SK-N-SH treated with all-trans-retinoic acid at 6 μM for 48 hours (cell line): ENCODE data around the gene NPAS3.

Experiments
- ATAC-seq: fragments of 200-7000 bp; cut with Tn5 transposase; 3 replicates; pipeline ENCODE4 v1.9.1; 2020; ENCODE audit warnings: mild to moderate bottlenecking, moderate library complexity
- ARNTL ChIP-seq: fragments of 450-650 bp; formaldehyde crosslinking; IDR thresholded peaks from 2 replicates; pipeline ENCODE4 v1.5.0; 2020; ENCODE audit warnings: low read depth, mild to moderate bottlenecking, moderate library complexity, borderline replicate concordance
- BACH2 ChIP-seq: fragments of 250-450 bp; sonication (Bioruptor Pico); IDR thresholded peaks from 2 replicates; pipeline ENCODE4 v1.9.0; 2021; ENCODE audit warnings: mild to moderate bottlenecking, borderline replicate concordance
- CSDC2 ChIP-seq: fragments of 250-450 bp; sonication (Bioruptor Pico); IDR thresholded peaks from 2 replicates; pipeline ENCODE4 v1.5.0; 2020; ENCODE audit warnings: mild to moderate bottlenecking, moderate library complexity
- ESRRG ChIP-seq: fragments of 250-450 bp; sonication (Bioruptor Pico); IDR thresholded peaks from 2 replicates; pipeline ENCODE4 v1.6.1; 2021; ENCODE audit warnings: mild to moderate bottlenecking
- ISL1 ChIP-seq: fragments of 250-450 bp; sonication (Bioruptor Pico); IDR thresholded peaks from 2 replicates; pipeline ENCODE4 v2.1.2; 2022; ENCODE audit warnings: mild to moderate bottlenecking, moderate library complexity
- PPARA ChIP-seq: fragments of 250-450 bp; sonication (Bioruptor Pico); IDR thresholded peaks from 2 replicates; pipeline ENCODE4 v1.5.0; 2020; ENCODE audit warnings: mild to moderate bottlenecking, borderline replicate concordance
- RARB ChIP-seq: fragments of 250-450 bp; sonication (Bioruptor Pico); IDR thresholded peaks from 2 replicates; pipeline ENCODE4 v1.8.0; 2021; ENCODE audit warnings: mild to moderate bottlenecking, moderate library complexity
- SNAI2 ChIP-seq: fragments of 250-450 bp; sonication (Bioruptor Pico); IDR thresholded peaks from 2 replicates; pipeline ENCODE4 v1.5.0; 2020; ENCODE audit warnings: mild to moderate bottlenecking, moderate library complexity
- TOX ChIP-seq: fragments of 250-450 bp; sonication (Bioruptor Pico); IDR thresholded peaks from 2 replicates; pipeline ENCODE4 v1.8.0; 2021; ENCODE audit warnings: mild to moderate bottlenecking, moderate library complexity, borderline replicate concordance
- ZC3H10 ChIP-seq: fragments of 250-450 bp; sonication (Bioruptor Pico); IDR thresholded peaks from 2 replicates; pipeline ENCODE4 v1.5.1; 2021; ENCODE audit warnings: mild to moderate bottlenecking, moderate library complexity
- ZFP3 ChIP-seq: fragments of 250-450 bp; sonication (Bioruptor Pico); IDR thresholded peaks from 2 replicates; pipeline ENCODE4 v1.5.0; 2020; ENCODE audit warnings: mild to moderate bottlenecking, moderate library complexity
- ZFP30 ChIP-seq: fragments of 450-650 bp; formaldehyde crosslinking; IDR thresholded peaks from 2 replicates; pipeline ENCODE4 v1.5.0; 2022; ENCODE audit warnings: mild to moderate bottlenecking, moderate library complexity
- ZNF70 ChIP-seq: fragments of 450-650 bp; formaldehyde crosslinking; IDR thresholded peaks from 2 replicates; pipeline ENCODE4 v1.5.0; 2020; ENCODE audit warnings: mild to moderate bottlenecking, moderate library complexity
- ZNF8 ChIP-seq: fragments of 450-650 bp; formaldehyde crosslinking; IDR thresholded peaks from 2 replicates; pipeline ENCODE4 v1.5.0; 2020; ENCODE audit warnings: mild to moderate bottlenecking, moderate library complexity
- TF ChIP-seq, protein P1 (sequence below): fragments of 250-450 bp; sonication (Bioruptor Pico); IDR thresholded peaks from 2 replicates; pipeline ENCODE4 v1.8.0; 2021; ENCODE audit warnings: low read depth, mild to moderate bottlenecking, moderate library complexity, borderline replicate concordance
- TF ChIP-seq, protein P2 (sequence below): fragments of 250-450 bp; sonication (Bioruptor Pico); IDR thresholded peaks from 2 replicates; pipeline ENCODE4 v1.5.1; 2020; ENCODE audit warnings: low read depth, mild to moderate bottlenecking, moderate library complexity
- TF ChIP-seq, protein P3 (sequence below): fragments of 250-450 bp; sonication (Bioruptor Pico); IDR thresholded peaks from 2 replicates; pipeline ENCODE4 v1.8.0; 2020; ENCODE audit warnings: mild to moderate bottlenecking, moderate library complexity, borderline replicate concordance
- TF ChIP-seq, protein P4 (sequence below): fragments of 250-450 bp; sonication (Bioruptor Pico); IDR thresholded peaks from 2 replicates; pipeline ENCODE4 v1.5.1; 2021; ENCODE audit warnings: mild to moderate bottlenecking, moderate library complexity
- TF ChIP-seq, protein P5 (sequence below): fragments of 250-450 bp; sonication (Bioruptor Pico); IDR thresholded peaks from 2 replicates; pipeline ENCODE4 v1.5.0; 2020; ENCODE audit warnings: mild to moderate bottlenecking, moderate library complexity

The NPAS3 gene

DNA sequence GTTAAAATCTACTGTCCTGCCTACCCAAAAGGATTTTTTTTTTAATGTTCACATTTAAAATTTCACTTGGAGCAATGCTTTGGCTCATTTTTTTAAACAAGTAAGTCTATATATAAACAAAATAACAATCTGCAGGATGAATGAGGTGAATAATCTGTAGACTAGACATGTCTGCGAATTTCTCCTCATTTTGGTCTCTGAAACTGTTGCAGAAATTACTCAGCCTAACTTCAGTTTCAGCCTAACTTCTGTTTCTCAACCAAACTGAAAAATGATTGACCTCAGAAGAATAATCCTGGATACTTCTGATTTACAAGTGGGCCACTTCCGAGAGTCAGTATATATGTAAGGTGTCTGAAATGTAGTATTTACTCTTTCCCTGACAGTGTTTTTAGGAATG lies 39.8 kb upstream of the NPAS3 start (continued):
- TF ChIP-seq, protein P1, sequence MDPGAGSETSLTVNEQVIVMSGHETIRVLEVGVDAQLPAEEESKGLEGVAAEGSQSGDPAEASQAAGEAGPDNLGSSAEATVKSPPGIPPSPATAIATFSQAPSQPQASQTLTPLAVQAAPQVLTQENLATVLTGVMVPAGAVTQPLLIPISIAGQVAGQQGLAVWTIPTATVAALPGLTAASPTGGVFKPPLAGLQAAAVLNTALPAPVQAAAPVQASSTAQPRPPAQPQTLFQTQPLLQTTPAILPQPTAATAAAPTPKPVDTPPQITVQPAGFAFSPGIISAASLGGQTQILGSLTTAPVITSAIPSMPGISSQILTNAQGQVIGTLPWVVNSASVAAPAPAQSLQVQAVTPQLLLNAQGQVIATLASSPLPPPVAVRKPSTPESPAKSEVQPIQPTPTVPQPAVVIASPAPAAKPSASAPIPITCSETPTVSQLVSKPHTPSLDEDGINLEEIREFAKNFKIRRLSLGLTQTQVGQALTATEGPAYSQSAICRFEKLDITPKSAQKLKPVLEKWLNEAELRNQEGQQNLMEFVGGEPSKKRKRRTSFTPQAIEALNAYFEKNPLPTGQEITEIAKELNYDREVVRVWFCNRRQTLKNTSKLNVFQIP = no peak
- no peak for TF ChIP-seq ISL1 (CRISPR knock-in tag)
- no peak for TF ChIP-seq PPARA (CRISPR knock-in tag)
- TF ChIP-seq ESRRG (CRISPR knock-in tag) = no peak

DNA sequence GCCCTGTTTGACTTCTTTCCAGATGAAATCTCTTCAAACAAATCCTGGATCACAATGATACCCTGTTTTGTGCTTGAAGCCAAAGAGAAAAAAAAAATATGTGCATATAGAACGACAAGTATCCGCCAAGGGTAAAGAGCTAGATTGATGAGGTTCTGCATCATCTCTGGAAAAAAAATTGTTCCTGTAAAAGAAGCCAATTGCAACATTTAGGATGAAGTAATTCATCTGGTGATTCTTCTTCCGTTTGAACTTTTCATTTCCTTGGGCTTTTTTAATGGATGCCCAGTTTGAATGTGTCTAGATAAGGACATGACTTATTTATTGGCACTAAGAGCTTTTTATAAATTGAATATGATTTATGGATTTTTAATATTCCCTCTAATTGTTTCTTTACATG lies 38.1 kb upstream of the NPAS3 start:
- ATAC-seq = no peak

DNA sequence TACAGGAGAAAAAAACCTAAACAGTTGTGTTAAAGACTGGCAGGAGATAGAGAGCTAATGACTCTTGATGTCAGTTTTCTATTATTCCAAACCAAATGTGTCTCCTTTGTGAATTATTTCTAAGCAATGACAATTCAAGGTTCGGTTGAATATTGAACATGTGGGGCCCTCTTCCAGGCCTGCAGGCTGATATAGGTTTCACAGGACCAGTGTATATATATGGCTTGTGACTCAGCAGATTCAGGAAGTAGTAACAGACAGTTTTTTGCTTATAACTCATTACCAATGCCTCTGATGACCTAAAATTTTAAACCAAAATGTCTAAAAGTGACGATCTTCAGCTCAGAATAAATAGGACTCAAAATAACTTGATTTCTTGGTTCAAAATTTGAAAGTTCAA lies 33.7 kb upstream of the NPAS3 start:
- ATAC-seq = no peak
- TF ChIP-seq ZFP30 (CRISPR knock-in tag) = no peak
- TF ChIP-seq, all 23 proteins: peak for 0

More for the DNA sequence above, 38.1 kb upstream of the NPAS3 start:
- TF ChIP-seq ISL1 (CRISPR knock-in tag) = peak; percentile 92
- TF ChIP-seq, protein P2, sequence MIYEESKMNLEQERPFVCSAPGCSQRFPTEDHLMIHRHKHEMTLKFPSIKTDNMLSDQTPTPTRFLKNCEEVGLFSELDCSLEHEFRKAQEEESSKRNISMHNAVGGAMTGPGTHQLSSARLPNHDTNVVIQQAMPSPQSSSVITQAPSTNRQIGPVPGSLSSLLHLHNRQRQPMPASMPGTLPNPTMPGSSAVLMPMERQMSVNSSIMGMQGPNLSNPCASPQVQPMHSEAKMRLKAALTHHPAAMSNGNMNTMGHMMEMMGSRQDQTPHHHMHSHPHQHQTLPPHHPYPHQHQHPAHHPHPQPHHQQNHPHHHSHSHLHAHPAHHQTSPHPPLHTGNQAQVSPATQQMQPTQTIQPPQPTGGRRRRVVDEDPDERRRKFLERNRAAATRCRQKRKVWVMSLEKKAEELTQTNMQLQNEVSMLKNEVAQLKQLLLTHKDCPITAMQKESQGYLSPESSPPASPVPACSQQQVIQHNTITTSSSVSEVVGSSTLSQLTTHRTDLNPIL = no peak
- TF ChIP-seq TOX = no peak

DNA sequence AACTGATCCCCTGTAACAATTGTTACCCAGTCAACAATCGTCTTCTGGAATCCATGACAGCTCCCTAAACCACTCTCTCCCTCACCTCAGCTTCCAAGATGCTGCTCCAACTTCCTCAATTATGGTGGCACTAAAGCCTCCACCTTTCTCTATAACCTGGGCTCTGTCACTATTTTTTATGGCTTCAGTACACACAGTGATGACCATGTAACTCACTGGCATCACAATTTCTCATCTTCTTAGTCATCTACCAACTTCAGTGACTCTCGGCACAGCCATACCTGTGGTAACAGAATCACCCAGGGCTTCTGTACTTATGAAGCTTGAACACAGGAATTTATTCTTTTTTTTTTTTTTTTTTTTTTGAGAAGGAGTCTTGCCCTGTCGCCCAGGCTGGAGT lies 32.0 kb upstream of the NPAS3 start:
- ATAC-seq = no peak
- TF ChIP-seq, protein P3, sequence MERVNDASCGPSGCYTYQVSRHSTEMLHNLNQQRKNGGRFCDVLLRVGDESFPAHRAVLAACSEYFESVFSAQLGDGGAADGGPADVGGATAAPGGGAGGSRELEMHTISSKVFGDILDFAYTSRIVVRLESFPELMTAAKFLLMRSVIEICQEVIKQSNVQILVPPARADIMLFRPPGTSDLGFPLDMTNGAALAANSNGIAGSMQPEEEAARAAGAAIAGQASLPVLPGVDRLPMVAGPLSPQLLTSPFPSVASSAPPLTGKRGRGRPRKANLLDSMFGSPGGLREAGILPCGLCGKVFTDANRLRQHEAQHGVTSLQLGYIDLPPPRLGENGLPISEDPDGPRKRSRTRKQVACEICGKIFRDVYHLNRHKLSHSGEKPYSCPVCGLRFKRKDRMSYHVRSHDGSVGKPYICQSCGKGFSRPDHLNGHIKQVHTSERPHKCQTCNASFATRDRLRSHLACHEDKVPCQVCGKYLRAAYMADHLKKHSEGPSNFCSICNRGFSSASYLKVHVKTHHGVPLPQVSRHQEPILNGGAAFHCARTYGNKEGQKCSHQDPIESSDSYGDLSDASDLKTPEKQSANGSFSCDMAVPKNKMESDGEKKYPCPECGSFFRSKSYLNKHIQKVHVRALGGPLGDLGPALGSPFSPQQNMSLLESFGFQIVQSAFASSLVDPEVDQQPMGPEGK (CRISPR knock-in tag) = no peak
- TF ChIP-seq, protein P4, sequence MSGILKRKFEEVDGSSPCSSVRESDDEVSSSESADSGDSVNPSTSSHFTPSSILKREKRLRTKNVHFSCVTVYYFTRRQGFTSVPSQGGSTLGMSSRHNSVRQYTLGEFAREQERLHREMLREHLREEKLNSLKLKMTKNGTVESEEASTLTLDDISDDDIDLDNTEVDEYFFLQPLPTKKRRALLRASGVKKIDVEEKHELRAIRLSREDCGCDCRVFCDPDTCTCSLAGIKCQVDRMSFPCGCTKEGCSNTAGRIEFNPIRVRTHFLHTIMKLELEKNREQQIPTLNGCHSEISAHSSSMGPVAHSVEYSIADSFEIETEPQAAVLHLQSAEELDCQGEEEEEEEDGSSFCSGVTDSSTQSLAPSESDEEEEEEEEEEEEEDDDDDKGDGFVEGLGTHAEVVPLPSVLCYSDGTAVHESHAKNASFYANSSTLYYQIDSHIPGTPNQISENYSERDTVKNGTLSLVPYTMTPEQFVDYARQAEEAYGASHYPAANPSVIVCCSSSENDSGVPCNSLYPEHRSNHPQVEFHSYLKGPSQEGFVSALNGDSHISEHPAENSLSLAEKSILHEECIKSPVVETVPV (CRISPR knock-in tag) = no peak
- TF ChIP-seq CSDC2 (CRISPR knock-in tag) (no peak), RARB (CRISPR knock-in tag) (no peak), ISL1 (CRISPR knock-in tag) (no peak), ESRRG (CRISPR knock-in tag) (no peak), ARNTL (no peak), SNAI2 (CRISPR knock-in tag) (no peak), ZFP3 (no peak), ZNF8 (CRISPR knock-in tag) (no peak), ZC3H10 (CRISPR knock-in tag) (no peak), BACH2 (no peak), ZNF70 (CRISPR knock-in tag) (no peak), ZFP30 (CRISPR knock-in tag) (no peak)
- TF ChIP-seq, protein P1 = no peak
- TF ChIP-seq, protein P2 = no peak
- TF ChIP-seq, protein P5, sequence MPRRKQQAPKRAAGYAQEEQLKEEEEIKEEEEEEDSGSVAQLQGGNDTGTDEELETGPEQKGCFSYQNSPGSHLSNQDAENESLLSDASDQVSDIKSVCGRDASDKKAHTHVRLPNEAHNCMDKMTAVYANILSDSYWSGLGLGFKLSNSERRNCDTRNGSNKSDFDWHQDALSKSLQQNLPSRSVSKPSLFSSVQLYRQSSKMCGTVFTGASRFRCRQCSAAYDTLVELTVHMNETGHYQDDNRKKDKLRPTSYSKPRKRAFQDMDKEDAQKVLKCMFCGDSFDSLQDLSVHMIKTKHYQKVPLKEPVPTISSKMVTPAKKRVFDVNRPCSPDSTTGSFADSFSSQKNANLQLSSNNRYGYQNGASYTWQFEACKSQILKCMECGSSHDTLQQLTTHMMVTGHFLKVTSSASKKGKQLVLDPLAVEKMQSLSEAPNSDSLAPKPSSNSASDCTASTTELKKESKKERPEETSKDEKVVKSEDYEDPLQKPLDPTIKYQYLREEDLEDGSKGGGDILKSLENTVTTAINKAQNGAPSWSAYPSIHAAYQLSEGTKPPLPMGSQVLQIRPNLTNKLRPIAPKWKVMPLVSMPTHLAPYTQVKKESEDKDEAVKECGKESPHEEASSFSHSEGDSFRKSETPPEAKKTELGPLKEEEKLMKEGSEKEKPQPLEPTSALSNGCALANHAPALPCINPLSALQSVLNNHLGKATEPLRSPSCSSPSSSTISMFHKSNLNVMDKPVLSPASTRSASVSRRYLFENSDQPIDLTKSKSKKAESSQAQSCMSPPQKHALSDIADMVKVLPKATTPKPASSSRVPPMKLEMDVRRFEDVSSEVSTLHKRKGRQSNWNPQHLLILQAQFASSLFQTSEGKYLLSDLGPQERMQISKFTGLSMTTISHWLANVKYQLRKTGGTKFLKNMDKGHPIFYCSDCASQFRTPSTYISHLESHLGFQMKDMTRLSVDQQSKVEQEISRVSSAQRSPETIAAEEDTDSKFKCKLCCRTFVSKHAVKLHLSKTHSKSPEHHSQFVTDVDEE (CRISPR knock-in tag) = no peak
